Measurements from ENCODE around the gene FIG4.

GRCh38 chr6:109874086-109874485, 183.0 kb downstream of the FIG4 start:
- TF ChIP-seq, protein P1, sequence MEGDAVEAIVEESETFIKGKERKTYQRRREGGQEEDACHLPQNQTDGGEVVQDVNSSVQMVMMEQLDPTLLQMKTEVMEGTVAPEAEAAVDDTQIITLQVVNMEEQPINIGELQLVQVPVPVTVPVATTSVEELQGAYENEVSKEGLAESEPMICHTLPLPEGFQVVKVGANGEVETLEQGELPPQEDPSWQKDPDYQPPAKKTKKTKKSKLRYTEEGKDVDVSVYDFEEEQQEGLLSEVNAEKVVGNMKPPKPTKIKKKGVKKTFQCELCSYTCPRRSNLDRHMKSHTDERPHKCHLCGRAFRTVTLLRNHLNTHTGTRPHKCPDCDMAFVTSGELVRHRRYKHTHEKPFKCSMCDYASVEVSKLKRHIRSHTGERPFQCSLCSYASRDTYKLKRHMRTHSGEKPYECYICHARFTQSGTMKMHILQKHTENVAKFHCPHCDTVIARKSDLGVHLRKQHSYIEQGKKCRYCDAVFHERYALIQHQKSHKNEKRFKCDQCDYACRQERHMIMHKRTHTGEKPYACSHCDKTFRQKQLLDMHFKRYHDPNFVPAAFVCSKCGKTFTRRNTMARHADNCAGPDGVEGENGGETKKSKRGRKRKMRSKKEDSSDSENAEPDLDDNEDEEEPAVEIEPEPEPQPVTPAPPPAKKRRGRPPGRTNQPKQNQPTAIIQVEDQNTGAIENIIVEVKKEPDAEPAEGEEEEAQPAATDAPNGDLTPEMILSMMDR (IDR thresholded peaks at IDR 0.05): no peak
- TF ChIP-seq POLR2A (IDR thresholded peaks at IDR 0.05): no peak
